Effector memory CD8-positive, alpha-beta T cell (primary cell): ENCODE results near the gene FAM151A.
A peak's percentile ranks its signal among the peaks of the same experiment; 100 is the strongest.

Experiments used
- ATAC-seq: fragments of 150-1000 bp; cut with Tn5 transposase; replicated peaks from 2 replicates; pipeline ENCODE4 v1.10.0; 2021; ENCODE audit warnings: mild to moderate bottlenecking, moderate library complexity
- DNase-seq, 3 experiments: peaks; one replicate each; pipeline ENCODE4 v3.0.0; 2021
- H3K27ac Mint-ChIP-seq, 2 donors: one replicate each; pipeline ENCODE4 v1.8.0; 2022; ENCODE audit warnings: mild to moderate bottlenecking in 2 of 2, mixed read lengths in 2 of 2, moderate library complexity in 2 of 2
- H3K27me3 Mint-ChIP-seq, 2 donors: one replicate each; pipeline ENCODE4 v1.8.0; 2022; ENCODE audit warnings: mixed read lengths in 2 of 2
- H3K36me3 Mint-ChIP-seq: one replicate; pipeline ENCODE4 v1.8.0; 2022; ENCODE audit warnings: mild to moderate bottlenecking, moderate library complexity, mixed read lengths; ENCODE audit not compliant: insufficient read depth
- H3K4me1 Mint-ChIP-seq, 2 donors: one replicate each; pipeline ENCODE4 v1.8.0; 2022; ENCODE audit warnings: low read depth in 2 of 2, mixed read lengths in 2 of 2
- H3K4me3 Mint-ChIP-seq, 2 donors: one replicate each; pipeline ENCODE4 v1.8.0; 2022; ENCODE audit warnings: mild to moderate bottlenecking in 2 of 2, mixed read lengths in 2 of 2, moderate library complexity in 2 of 2
- H3K9me3 Mint-ChIP-seq, 2 donors: one replicate each; pipeline ENCODE4 v1.8.0; 2022; ENCODE audit warnings: mixed read lengths in 2 of 2

FAM151A gene

DNA sequence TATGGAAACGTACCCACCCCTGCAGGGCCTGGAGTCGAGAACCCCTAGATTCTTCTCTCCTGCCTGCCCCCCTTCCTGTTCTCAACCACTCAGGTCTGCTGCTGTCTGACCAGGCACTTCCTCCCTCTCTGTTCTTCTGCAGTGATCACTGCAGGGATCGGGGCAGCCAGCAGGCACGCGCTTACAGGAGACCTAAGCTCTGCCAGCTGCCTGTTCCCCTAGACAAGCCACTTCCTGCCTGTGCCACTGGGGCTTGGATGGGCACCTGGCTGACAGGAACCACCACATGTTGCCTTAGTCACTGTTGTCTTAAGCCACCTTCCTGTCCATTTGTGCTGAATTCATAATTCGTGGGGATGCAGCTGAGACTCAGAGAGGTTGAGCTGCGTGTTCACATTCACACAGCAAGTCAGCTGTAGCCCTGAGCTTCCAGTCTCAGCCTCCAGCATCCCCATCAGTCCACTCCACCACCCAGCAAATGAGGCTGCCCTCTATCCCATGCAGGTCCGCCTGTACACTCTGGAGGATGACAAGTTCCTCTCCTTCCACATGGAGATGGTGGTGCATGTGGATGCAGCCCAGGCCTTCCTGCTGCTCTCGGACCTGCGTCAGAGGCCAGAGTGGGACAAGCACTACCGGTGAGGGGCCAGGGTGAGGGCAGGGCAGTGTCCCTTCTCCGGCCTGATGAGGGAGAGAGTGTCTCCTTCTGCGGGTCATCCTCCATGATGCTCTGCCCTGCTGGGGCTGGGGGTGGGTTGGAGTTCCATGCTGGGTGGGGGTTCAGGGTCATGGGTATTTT lies 18.6 kb downstream of the FAM151A start:
- Mint-ChIP-seq H3K4me1 (peaks cover 9 to 12% of the 10 kb centered on the region in 2 donors), H3K4me3 (no peak overlapping the region), H3K27ac (peak overlapping the region; percentile 78 to 84), H3K9me3 (no peaks in the 10 kb centered on the region), H3K27me3 (no peaks in the 10 kb centered on the region), H3K36me3 (no peaks in the 10 kb centered on the region)
- ATAC-seq (peak; percentile 65), DNase-seq (peak in 2 of 3 experiments; percentile 3 to 5)

DNA sequence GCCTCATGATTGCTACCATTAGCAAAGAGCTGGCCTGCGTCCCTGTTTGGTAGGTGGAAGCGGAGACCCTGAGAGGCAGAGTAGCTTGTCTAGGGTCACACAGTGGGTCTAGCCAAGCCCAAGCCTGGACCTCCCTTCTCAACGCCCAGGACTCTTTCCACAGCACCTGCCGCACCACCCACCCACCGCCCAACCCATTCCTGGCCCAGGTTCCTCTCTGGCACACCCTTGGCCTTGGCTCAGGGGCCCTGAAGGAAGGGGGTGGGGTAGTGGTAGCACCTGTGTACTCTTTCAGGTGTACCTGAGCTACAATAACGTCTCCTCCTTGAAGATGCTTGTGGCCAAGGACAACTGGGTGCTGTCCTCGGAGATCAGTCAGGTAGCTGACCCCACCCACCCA lies 19.3 kb downstream of the FAM151A start:
- Mint-ChIP-seq H3K4me3 (no peak overlapping the region), H3K9me3 (no peaks in the 10 kb centered on the region)

DNA sequence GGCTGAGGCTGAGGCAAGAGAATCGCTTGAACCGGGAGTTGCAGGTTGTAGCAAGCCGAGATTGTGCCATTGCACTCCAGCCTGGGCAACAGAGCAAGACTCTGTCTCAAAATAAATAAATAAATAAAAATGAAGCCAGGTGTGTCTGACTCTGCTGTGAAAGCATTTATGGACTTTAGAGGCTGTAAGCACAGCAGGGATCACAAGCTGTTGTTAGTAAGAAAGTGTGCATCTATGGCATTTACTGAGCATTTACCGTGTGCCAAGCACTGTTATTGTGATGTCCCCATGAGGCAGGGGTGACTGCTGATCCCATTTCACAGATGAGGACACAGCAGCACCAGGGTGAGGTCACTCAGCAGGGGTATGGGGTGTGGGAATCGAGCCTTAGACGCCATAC lies 20.1 kb downstream of the FAM151A start:
- peaks cover 9 to 12% of the 10 kb centered on the region in 2 donors for H3K4me1 Mint-ChIP-seq
- H3K27me3 Mint-ChIP-seq, result no peaks in the 10 kb centered on the region
- no peak overlapping the region for H3K4me3 Mint-ChIP-seq
- H3K9me3 Mint-ChIP-seq, result no peaks in the 10 kb centered on the region
- no peak for ATAC-seq
- H3K36me3 Mint-ChIP-seq, result no peaks in the 10 kb centered on the region
- DNase-seq, result no peak
- H3K27ac Mint-ChIP-seq, result no peak overlapping the region

More for the DNA sequence above, 19.3 kb downstream of the FAM151A start:
- Mint-ChIP-seq H3K27me3 (no peaks in the 10 kb centered on the region), H3K27ac (peak overlapping the region; percentile 78 to 84), H3K36me3 (no peaks in the 10 kb centered on the region), H3K4me1 (peaks cover 9 to 12% of the 10 kb centered on the region in 2 donors)
- DNase-seq (no peak), ATAC-seq (no peak)

DNA sequence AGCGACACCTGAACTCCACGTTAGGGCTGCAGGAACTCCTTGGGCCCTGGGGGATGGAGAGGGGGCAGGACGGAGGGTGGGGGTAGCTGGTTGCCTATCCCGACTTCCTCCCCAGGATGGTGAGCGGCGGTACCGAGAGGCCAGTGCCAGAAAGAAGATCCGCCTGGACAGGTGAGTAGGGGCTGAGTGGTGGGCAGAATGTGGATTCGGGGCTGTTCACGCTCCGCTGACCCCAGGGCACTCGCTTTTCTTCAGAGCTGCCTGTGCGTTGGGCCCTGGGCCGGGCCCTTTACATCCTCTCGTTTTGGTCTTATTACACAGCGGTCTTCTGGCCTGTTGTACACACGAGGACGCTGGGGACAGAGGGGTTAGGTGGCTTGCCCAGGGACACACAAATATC lies 20.8 kb downstream of the FAM151A start:
- Mint-ChIP-seq H3K9me3 (no peaks in the 10 kb centered on the region), H3K27ac (no peak overlapping the region), H3K4me1 (peaks cover 9 to 12% of the 10 kb centered on the region in 2 donors), H3K4me3 (no peak overlapping the region), H3K27me3 (no peaks in the 10 kb centered on the region), H3K36me3 (no peaks in the 10 kb centered on the region)
- no peak for DNase-seq
- no peak for ATAC-seq

DNA sequence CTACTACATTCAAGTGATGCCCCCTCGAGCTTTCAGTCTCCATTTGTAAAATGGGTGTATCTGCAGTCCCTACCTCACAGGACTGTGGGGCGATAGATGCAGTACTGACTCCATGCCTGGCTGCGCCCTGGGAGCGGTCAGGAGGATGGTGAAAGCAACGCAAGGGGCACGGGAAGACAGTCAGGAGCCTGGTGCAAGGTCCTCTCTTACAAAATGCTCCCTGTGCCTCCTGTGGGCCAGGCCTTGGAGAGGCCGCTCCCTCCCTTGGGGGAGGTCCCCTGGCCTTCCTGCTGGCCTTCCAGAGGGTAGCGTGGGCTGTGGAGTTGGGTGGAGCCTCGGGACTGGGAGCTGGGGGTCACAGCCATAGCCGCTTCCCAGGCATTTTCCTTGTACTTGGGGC lies 21.6 kb downstream of the FAM151A start:
- H3K27me3 Mint-ChIP-seq, result no peaks in the 10 kb centered on the region
- H3K4me1 Mint-ChIP-seq, result peaks cover 9 to 12% of the 10 kb centered on the region in 2 donors
- no peak overlapping the region for H3K27ac Mint-ChIP-seq
- no peaks in the 10 kb centered on the region for H3K9me3 Mint-ChIP-seq
- DNase-seq (no peak), ATAC-seq (no peak)
- H3K4me3 Mint-ChIP-seq, result no peak overlapping the region
- no peaks in the 10 kb centered on the region for H3K36me3 Mint-ChIP-seq

DNA sequence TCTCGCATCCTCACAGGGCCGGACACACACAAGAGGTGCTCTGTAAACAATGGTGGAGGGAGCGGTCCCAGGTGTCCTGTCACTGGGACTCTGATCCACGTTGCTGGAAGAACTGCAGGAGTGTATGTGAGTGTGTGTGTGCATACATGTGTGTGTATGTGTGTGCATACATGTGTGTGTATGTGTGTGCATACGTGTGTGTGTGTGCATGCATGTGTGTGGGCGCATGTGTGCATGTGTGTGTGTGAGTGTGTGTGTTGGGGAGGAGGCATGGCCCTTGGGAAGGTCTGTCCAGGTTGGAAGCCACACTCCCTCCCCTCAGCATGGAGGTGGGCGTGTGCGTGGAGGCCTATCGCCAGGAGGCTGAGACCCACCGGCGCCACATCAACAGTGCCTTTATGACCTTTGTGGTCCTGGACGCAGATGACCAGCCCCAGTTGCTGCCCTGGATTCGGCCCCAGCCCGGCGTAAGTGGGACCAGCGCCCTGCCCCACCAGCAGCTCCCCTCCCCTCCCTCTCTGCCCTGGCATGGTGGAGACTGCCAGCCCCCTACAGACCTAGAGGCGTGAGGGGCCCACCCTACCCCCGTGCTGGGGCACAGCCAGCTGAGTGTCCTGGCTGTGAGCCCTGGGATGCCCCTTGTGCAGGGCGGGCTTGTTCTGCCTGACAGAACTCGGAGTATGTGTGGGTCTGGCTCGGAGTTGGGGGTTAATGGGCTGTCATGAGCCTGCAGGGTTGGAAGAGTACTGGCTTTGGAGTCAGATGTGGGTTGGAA lies 22.2 kb downstream of the FAM151A start:
- Mint-ChIP-seq H3K36me3 (no peaks in the 10 kb centered on the region), H3K9me3 (no peaks in the 10 kb centered on the region), H3K27me3 (no peaks in the 10 kb centered on the region), H3K4me3 (no peak overlapping the region), H3K27ac (no peak overlapping the region), H3K4me1 (peaks cover 9 to 12% of the 10 kb centered on the region in 2 donors)
- ATAC-seq (no peak), DNase-seq (no peak)

DNA sequence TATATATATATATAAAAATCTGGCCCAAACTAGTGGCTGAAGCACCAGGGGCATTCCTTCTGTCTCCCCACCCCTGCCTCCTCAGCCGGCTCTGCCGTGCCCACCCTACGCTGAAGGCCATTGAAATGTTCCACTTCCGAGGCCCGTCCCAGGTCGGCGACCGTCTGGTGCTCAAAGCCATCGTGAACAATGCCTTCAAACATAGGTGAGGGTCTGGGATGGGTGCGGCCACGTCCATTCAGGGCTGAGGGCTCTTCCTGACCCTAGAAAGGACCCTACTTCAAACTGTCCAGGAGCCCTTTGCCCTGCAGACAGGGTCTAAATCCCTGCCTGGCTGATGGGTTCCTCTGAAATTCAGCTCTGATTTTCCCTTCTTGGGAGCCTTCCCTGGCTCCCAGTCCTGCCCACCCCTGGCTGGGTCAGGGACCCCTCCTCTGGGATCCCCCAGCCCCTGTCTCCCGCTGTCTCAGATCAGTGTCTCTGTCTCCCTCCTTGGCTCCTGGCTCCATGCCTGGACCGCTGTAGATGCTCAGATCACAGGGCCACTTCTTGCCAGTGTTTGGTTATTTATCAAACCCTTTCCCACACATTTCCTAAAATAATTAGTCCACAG lies 24.0 kb downstream of the FAM151A start:
- H3K4me1 Mint-ChIP-seq, result peaks cover 1 to 2% of the 10 kb centered on the region in 2 donors
- DNase-seq (no peak), ATAC-seq (no peak)
- no peak overlapping the region for H3K4me3 Mint-ChIP-seq
- H3K9me3 Mint-ChIP-seq, result no peaks in the 10 kb centered on the region
- H3K27ac Mint-ChIP-seq, result no peak overlapping the region
- H3K36me3 Mint-ChIP-seq, result no peaks in the 10 kb centered on the region
- H3K27me3 Mint-ChIP-seq, result no peaks in the 10 kb centered on the region

DNA sequence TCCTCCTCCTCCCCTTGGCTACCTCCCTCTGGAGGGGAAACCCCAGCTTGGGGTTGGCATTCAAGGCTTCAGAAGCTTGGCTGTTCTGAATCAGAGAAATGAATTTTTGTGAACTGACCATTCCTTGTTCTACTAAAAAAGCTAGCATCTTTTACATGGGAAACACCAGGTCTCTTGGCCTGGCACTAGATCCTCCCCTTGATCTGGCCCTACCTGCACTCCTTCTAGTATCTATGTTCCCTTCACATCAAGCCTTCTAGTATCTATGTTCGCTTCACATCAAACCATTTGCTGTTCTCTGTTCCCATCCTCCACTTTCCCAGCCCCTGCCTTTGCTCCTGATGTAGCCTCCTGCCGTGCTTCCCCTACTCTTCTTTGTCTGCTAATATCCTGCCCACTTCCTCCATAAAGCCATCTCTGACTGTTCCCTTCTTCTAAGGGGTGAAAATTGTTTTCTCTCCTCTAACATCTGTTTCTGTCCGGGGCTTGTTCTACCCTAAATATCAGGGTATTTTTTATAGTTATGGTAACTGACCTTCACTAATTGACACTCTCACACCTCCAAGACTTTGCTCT lies 25.8 kb downstream of the FAM151A start:
- Mint-ChIP-seq H3K9me3 (no peaks in the 10 kb centered on the region), H3K4me3 (no peak overlapping the region), H3K36me3 (no peaks in the 10 kb centered on the region), H3K4me1 (no peaks in the 10 kb centered on the region), H3K27ac (no peak overlapping the region), H3K27me3 (no peaks in the 10 kb centered on the region)
- ATAC-seq (no peak), DNase-seq (no peak)

DNA sequence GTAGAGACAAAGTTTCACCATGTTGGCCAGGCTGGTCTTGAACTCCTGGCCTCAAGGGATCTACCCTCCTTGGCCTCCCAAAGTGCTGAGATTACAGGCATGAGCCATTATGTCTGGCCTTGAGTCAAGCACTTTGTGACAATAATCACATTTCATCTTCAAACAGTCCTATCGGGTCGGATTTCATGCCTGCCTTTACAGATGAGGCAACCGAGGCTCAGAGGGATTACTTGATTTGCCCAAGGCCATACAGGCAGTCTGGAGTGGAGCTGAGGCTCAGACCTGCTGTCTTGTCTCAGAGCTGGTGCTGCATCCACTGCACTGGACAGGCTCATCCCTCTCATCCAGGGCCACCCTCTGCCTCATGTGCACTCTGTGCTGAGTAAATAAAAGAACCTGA lies 26.6 kb downstream of the FAM151A start:
- H3K27ac Mint-ChIP-seq, result no peak overlapping the region
- no peaks in the 10 kb centered on the region for H3K36me3 Mint-ChIP-seq
- ATAC-seq, result no peak
- no peak overlapping the region for H3K4me3 Mint-ChIP-seq
- H3K9me3 Mint-ChIP-seq, result no peaks in the 10 kb centered on the region
- no peak for DNase-seq
- no peaks in the 10 kb centered on the region for H3K27me3 Mint-ChIP-seq
- no peaks in the 10 kb centered on the region for H3K4me1 Mint-ChIP-seq

DNA sequence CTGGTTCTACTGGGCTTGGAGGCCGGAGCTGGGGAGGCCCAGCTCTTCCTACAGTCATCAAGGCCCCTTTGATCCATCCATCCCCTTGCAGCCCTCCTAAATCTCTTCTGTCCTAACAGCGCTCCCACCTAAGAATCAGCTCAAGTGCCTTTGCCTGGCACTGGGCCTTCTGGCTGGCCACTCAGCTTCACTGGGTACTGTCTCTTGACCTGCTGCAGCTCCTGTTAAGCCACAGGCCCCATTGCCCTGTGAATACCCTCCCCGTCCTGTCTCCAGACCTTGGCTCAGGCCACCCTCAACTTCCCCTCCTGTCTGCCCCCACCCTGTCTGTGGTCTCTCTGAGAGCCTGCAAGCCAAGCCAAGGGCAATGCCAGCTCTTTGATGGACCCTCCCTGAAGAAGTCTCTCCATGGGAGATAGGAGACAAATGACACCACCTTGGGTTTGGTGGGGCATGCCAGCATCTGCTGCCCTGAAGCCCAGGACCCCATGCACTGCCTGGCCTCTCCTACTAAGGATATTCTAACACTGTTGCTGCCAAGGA lies 27.3 kb downstream of the FAM151A start:
- Mint-ChIP-seq H3K36me3 (no peaks in the 10 kb centered on the region), H3K4me1 (no peaks in the 10 kb centered on the region), H3K27ac (no peak overlapping the region), H3K27me3 (no peaks in the 10 kb centered on the region), H3K9me3 (no peaks in the 10 kb centered on the region), H3K4me3 (no peak overlapping the region)
- ATAC-seq, result no peak
- DNase-seq, result no peak

DNA sequence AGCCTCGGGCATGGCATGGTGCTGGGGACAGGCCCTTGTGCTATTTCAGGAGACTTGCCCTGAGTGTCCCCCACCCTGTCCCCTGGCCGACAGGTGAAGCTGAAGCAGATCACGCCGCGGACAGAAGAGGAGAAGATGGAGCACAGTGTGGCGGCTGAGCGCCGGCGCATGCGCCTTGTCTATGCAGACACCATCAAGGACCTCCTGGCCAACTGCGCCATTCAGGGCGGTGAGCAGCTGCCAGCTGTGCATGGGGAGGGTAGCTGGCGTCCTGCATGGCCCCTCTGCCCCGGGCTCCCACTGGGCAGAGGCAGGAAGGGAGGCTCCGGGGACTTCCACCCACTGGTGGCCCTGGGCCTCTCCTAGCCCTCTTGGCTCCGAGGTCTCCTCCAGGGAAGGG lies 28.9 kb downstream of the FAM151A start:
- DNase-seq (no peak), ATAC-seq (no peak)
- Mint-ChIP-seq H3K9me3 (no peaks in the 10 kb centered on the region), H3K27ac (no peak overlapping the region), H3K4me1 (no peaks in the 10 kb centered on the region), H3K36me3 (no peaks in the 10 kb centered on the region), H3K27me3 (no peaks in the 10 kb centered on the region), H3K4me3 (no peak overlapping the region)

DNA sequence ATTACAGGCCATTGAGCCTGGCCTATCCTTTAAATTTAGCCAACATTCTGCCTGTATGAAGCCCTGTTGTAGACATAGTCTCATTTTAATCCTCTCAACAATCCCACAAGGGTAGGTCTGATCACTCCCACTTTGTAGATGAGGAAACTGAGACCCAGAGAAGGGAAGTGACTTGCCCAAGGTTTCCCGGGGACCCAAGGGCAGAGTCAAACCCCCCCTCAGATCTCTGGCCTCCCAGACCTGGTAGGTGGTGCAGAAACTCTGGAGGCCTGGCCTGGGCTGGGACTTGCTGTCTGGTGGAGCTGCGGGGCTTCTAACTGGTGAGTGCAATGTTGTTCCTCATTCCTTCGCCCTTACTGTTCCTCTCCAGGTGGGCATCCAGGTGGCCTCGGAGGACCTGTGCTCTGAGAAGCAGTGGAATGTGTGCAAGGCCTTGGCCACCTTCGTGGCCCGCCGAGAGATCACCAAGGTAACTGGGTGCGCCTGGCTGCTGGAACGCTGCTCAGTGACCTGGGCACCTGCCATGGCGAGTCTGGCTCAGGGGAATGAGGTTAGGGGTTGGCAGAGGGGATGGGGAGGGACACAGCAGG lies 29.7 kb downstream of the FAM151A start:
- H3K36me3 Mint-ChIP-seq, result no peaks in the 10 kb centered on the region
- no peak for DNase-seq

DNA sequence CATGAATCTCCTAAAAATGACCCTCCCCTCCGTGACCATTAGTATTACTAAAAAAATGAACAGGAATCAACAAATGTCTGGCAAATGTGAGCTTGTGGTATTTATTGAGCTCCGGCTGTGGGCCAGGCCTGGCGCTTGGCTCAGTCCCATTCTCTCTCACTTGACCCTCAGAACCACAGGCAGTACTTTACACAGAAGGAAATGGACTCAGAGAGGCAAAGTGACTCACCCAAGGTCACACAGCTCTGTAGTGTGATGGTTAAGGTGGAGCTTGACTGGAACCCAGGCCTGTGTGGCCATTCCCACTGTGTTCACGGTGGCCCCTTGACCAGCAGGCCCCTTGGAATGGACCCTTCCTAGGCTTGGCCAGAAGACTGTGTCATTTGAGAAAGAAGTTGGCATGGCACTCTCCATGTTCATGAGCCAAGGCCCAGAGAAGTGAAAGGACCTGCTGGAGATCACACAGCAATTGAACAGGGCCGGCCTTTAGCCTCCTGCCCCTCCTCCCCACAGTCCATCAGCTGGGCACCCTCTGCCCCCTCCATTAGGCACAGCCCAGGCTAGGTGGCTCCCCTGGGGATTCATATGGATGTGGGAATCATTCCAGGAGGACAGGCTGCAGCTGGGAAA lies 32.1 kb downstream of the FAM151A start:
- Mint-ChIP-seq H3K27me3 (no peaks in the 10 kb centered on the region), H3K4me3 (no peak overlapping the region), H3K9me3 (no peaks in the 10 kb centered on the region), H3K36me3 (no peaks in the 10 kb centered on the region), H3K4me1 (peaks cover 3 to 6% of the 10 kb centered on the region in 2 donors), H3K27ac (no peak overlapping the region)
- no peak for ATAC-seq
- no peak for DNase-seq

More for the DNA sequence above, 29.7 kb downstream of the FAM151A start:
- Mint-ChIP-seq H3K4me1 (peaks cover 0 to 1% of the 10 kb centered on the region in 2 donors), H3K4me3 (no peak overlapping the region), H3K27ac (no peak overlapping the region), H3K9me3 (no peaks in the 10 kb centered on the region), H3K27me3 (no peaks in the 10 kb centered on the region)
- no peak for ATAC-seq
